BE2C (cell line): ENCODE measurements around the gene SLC38A5.
A peak's percentile ranks its signal among the peaks of the same experiment; 100 is the strongest.

Experiments
- DNase-seq: peaks from one replicate; pipeline ENCODE4 v3.0.0-alpha.2; 2020
- H3K27me3 ChIP-seq: fragments of 250-450 bp; sonication (Bioruptor Pico); 2 replicates; pipeline ENCODE4 v1.5.1; 2020; ENCODE audit warnings: mild to moderate bottlenecking
- H3K36me3 ChIP-seq: fragments of 250-450 bp; sonication (Bioruptor Pico); 2 replicates; pipeline ENCODE4 v1.5.1; 2020; ENCODE audit warnings: mild to moderate bottlenecking
- H3K4me1 ChIP-seq: fragments of 250-450 bp; sonication (Bioruptor Pico); 2 replicates; pipeline ENCODE4 v1.5.1; 2020
- H3K4me3 ChIP-seq: 2 replicates; pipeline ENCODE4 v1.5.1; 2011; ENCODE audit warnings: low read depth, low read length
- H3K9me3 ChIP-seq: fragments of 250-450 bp; sonication (Bioruptor Pico); 2 replicates; pipeline ENCODE4 v1.5.1; 2020
- CTCF ChIP-seq: IDR thresholded peaks from 2 replicates; pipeline ENCODE4 v1.5.1; 2012; ENCODE audit warnings: mild to moderate bottlenecking, low read depth, low read length

The SLC38A5 gene

GRCh38 chrX:48497871-48498270 lies 27.8 kb upstream of the SLC38A5 start:
- Histone ChIP-seq H3K4me1 (no peaks in the 10 kb centered on the region), H3K27me3 (no peaks in the 10 kb centered on the region), H3K9me3 (no peaks in the 10 kb centered on the region), H3K36me3 (no peaks in the 10 kb centered on the region), H3K4me3 (no peak overlapping the region)
- TF ChIP-seq CTCF: no peak
- no peak for DNase-seq

- no peaks in the 10 kb centered on the region for H3K4me1 ChIP-seq
- DNase-seq: no peak
- no peak overlapping the region for H3K4me3 ChIP-seq
- no peaks in the 10 kb centered on the region for H3K27me3 ChIP-seq
- no peaks in the 10 kb centered on the region for H3K36me3 ChIP-seq
- no peaks in the 10 kb centered on the region for H3K9me3 ChIP-seq
- TF ChIP-seq CTCF: no peak
These were observed 26.6 kb upstream of the SLC38A5 start for GRCh38 chrX:48496660-48497059.

- DNase-seq: peak; percentile 63
- Histone ChIP-seq H3K36me3 (no peaks in the 10 kb centered on the region), H3K4me3 (no peak overlapping the region), H3K27me3 (no peaks in the 10 kb centered on the region), H3K9me3 (no peaks in the 10 kb centered on the region), H3K4me1 (no peaks in the 10 kb centered on the region)
- TF ChIP-seq CTCF: peak; percentile 55
These were observed 23.9 kb upstream of the SLC38A5 start for GRCh38 chrX:48493890-48494364.

- no peaks in the 10 kb centered on the region for H3K36me3 ChIP-seq
- DNase-seq: no peak
- H3K4me1 ChIP-seq: no peaks in the 10 kb centered on the region
These were observed 22.3 kb upstream of the SLC38A5 start for GRCh38 chrX:48492293-48492910.

GRCh38 chrX:48491809-48492208 lies 21.7 kb upstream of the SLC38A5 start:
- DNase-seq: no peak
- Histone ChIP-seq H3K4me3 (no peak overlapping the region), H3K9me3 (no peaks in the 10 kb centered on the region), H3K36me3 (no peaks in the 10 kb centered on the region), H3K27me3 (no peaks in the 10 kb centered on the region), H3K4me1 (no peaks in the 10 kb centered on the region)
- no peak for TF ChIP-seq CTCF

More at GRCh38 chrX:48492293-48492910, 22.3 kb upstream of the SLC38A5 start:
- H3K4me3 ChIP-seq: no peak overlapping the region
- no peaks in the 10 kb centered on the region for H3K9me3 ChIP-seq
- no peaks in the 10 kb centered on the region for H3K27me3 ChIP-seq
- TF ChIP-seq CTCF: no peak

GRCh38 chrX:48490661-48491060 lies 20.6 kb upstream of the SLC38A5 start:
- no peak for DNase-seq
- TF ChIP-seq CTCF: no peak
- H3K9me3 ChIP-seq: no peaks in the 10 kb centered on the region
- no peaks in the 10 kb centered on the region for H3K4me1 ChIP-seq
- H3K27me3 ChIP-seq: no peaks in the 10 kb centered on the region
- H3K4me3 ChIP-seq: no peak overlapping the region
- H3K36me3 ChIP-seq: no peaks in the 10 kb centered on the region
